Mucosa of gallbladder (tissue), 1 donor: ENCODE measurements around the gene NXPH3. TPM values are rescaled to one million over a fixed set of nuclear protein-coding genes. Genes with fewer than 3 reads are reported as not detected.
"Not testable (repeated sequence)": the region's sequence is repeated elsewhere in the genome, so short reads cannot be mapped to it uniquely, and the experiment has no call there.

ENCODE experiments used
- DNase-seq: peaks from one replicate; pipeline ENCODE4 v3.0.0-alpha.2; 2020; ENCODE audit warnings: low spot score
- total RNA-seq: library from RNA; stranded (reverse); gene quantifications from one replicate; pipeline ENCODE4 v1.2.1, GENCODE V29; 2021
- donor health status: DM: no; HTN: no; CAD: no.

Gene NXPH3
- total RNA-seq, 1 donor from 2014 or later: 2.9 TPM

- DNase-seq: no peak
These were observed 20.8 kb upstream of the NXPH3 start for GRCh38 chr17:49554694-49555494.

GRCh38 chr17:49555495-49556222 lies 20.0 kb upstream of the NXPH3 start:
- DNase-seq: no peak

DNA sequence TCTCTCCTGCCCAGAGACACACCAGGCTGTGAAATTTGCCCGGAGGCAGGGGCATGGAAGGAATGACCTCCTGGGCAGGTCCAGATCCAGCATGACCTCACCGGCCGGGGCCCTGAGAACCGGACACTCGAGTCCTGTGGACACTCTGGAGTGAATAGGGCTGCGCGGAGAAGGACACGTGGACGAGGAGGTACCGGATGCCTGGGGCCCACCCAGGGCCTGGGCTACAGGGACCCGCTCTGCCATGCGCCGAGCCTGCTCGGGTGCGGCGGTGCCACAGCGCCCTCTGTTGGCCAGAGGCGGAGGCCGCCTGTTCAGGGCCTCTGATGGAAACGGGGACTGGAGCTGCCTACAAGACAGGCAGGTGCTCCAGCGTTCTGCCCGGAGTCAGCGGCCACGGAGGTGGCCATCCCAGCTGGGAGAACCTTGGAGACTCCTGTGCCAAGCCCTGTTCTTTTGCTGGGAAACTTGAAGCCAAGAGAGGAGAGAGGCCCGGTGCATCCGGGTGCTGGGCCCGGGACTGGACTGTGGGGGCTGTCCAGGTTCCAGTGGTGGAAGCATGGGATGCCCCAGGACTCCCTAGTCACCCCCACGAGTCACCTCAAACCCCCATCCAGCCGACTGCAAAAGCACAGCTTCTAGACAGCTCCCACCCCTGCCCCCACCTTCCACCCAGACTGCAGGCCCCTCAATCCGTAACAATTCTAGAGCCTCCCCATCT lies 19.3 kb upstream of the NXPH3 start:
- DNase-seq: peak; percentile 72

DNA sequence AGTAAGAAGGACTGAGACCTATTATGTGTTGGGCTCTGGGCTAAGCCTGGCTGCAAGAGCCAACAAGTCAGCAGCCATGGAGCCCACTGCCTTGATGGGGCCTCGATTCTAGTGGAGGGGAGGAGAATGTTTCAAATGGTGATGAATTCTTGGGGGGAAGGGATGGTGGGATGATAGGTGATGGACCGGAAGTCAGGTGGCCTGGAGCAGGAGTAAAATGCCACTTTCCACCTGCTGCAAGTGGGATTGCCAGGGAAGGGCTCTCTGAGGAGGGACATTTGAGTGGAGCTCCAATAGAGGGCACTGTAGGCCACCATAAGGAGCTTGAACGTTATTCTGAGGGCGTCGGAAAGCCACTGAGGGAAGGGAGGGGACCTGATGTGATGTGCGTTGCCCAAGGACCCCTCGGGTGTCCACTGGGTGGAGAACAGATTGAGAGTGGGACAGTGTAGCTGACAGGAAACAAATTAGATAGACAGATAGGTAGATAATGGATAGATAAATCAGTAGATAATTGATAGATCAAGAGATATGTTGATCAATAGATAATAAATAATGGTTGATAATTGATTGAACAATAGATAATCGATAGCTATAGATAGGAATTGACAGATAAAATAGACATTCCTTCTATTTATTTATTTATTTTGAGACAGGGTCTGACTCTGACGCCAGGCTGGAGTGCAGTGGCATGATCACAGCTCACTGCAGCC lies 18.2 kb upstream of the NXPH3 start:
- DNase-seq: no peak

DNA sequence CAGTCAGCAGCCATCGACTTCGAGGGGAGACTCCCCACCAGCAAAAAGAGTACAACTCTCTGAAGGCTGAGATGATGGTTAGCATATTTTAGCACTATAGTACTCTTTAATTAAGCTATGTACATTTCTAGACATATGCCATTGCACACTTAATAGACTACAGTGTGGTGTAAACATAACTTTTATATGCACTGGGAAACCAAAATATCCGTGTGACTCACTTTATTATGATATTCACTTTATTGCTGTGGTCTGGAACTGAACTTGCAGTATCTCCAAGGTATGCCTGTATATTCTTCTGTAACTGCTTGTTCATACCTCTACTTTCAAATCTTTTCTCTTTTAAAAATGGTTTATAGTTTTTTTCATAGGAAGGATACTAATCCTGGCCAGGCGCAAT lies 11.0 kb upstream of the NXPH3 start:
- no peak for DNase-seq

- DNase-seq: peak; percentile 72
These were observed 9.7 kb upstream of the NXPH3 start for GRCh38 chr17:49565948-49566491.

GRCh38 chr17:49566668-49567071 lies 9.0 kb upstream of the NXPH3 start:
- no peak for DNase-seq

- no peak for DNase-seq
These were observed 8.6 kb upstream of the NXPH3 start for GRCh38 chr17:49567104-49567521.

- peak; percentile 86 for DNase-seq
These were observed 7.6 kb upstream of the NXPH3 start for GRCh38 chr17:49567871-49568694.

DNA sequence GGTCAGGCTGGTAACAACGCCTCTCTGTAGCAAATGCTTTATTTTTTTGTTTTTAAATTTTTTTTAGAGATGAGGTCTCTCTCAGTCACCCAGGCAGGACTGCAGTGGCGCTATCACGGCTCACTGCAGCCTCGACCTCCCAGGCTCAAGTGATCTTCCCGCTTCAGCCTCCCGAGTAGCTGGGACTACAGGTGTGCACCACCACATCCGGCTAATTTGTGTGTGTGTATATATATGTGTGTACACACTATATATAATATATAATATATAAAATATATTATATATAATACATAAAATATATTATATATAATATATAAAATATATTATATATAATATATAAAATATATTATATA lies 7.0 kb upstream of the NXPH3 start:
- DNase-seq: not testable (repeated sequence)

DNA sequence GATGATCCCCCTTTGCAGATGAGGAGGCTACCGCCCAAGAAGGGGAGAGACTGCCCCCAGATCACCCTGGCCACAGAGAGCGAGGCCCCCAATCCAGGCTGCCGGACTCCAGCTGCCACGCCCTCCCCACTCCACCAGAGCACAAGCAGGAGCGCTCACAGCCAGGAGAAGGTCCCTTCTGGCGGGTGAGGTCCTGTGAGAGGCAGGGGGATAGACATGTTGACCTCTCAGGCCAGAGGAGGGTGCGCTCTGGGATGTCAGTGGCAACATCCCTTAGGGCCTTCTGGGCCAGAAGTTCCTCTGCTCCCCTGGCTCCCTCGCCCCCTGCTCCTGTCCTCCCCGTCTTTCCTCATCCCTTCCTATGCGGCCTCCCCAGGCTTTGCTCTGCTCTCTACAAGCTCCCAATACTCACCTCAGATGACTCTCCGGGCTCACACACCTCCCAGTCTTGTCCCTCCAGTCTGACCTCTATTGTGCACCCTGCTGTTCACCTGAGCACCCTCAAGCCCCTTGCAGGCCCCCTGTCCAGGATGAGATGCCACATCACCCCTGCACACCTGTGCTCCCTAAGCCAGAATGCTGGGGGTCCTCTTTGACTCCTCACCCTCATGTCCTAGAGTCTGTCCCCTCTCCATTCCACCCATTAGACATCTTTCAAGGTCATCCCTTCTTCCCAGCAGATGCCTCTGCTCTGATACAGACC lies 5.0 kb upstream of the NXPH3 start:
- DNase-seq: no peak

DNA sequence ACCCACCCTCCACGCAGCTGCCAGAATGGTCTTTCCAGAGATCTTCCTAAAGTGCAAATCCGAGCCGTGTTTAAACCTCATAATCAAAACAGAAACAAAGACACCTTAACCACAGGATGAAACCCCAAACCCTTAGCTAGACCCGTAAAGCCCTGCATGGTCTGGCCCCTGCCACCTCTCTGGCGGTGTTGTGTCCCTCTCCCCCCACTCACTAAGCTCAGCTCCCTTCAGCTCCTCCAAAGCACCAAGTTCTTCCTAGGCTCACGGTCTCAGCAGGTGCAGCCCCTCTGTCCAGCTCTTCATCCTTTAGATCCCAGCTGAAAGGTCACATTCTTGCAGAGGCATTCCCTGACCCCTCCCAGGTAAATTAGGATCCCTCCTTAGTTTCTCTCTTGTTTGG lies 4.4 kb upstream of the NXPH3 start:
- DNase-seq: no peak

GRCh38 chr17:49571764-49572163 lies 3.9 kb upstream of the NXPH3 start:
- no peak for DNase-seq

GRCh38 chr17:49572226-49572625 lies 3.4 kb upstream of the NXPH3 start:
- no peak for DNase-seq

- no peak for DNase-seq
These were observed 2.8 kb upstream of the NXPH3 start for GRCh38 chr17:49572806-49573420.

DNA sequence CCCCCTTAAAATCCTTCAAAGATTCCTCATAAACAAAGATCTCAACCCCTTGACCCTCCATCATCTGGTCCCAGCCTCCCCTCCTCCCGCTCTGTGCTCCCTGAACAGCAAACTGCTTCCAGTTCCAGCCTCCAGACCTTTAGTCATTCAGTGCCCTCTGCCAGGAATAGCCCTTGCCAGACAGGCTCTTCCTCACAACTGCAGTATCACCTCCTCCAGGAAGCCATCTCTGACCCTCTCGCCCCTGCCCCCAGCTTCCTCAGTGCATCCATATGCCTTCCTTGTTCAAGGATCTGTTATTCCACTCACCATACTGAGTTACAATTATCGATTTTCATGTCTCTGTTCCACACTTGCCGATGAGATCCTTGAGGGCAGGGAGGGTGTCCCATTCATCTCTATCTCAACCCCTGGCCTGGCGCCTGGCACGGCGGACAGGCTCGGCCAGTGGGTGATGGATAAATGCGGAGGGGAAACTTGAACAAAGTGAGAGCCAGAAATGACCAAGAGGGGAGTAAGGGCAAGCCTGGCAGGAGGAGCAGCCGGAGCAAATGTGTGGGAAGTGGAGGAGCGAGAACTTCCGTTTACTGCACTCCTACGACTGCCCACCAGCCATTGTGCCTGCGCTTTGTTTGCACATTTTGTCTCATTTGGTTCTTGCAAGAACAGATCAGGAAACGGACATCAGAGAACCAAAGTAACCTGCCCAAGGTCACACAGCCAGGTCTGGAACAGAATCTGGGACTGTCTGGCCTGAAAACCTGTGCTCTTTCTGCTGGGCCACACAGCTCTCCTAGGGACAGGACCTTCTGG lies 2.0 kb upstream of the NXPH3 start:
- no peak for DNase-seq

- DNase-seq: no peak
These were observed 1.3 kb upstream of the NXPH3 start for GRCh38 chr17:49574323-49574781.

GRCh38 chr17:49574945-49575678 lies 559 bp upstream of the NXPH3 start:
- DNase-seq: no peak
